ENCODE measurements around the gene ZMYM4. TPM values are rescaled to one million over a fixed set of nuclear protein-coding genes. Genes with fewer than 3 reads are reported as not detected.
A peak's percentile ranks its signal among the peaks of the same experiment; 100 is the strongest.
"Not testable (repeated sequence)": the region's sequence is repeated elsewhere in the genome, so short reads cannot be mapped to it uniquely, and the experiment has no call there.

ZMYM4 gene
- total RNA-seq, 2 donors from 2014 or later: 34.2 to 41.6 TPM

DNA sequence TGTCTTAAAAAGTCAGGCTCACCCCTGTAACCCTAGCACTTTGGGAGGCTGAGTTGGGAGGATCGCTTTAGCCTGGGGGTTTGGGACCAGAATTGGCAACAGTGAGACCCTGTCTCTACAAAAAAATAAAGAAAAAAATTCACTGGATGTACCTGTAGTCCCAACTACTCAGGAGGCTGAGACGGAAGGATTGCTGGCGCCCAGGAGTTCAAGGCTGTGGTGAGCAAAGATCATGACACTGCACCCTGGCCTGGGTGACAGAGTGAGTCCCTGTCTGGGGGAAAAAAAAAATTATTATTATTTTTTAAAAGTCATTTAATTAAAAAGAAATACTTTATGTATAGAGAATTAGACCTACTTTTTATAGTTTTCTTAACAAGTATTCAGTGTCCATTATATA, 47.1 kb downstream of the ZMYM4 start:
- intact Hi-C loops (cut with DNase I): no loop called here
- ATAC-seq (no peak), DNase-seq (no peak)

DNA sequence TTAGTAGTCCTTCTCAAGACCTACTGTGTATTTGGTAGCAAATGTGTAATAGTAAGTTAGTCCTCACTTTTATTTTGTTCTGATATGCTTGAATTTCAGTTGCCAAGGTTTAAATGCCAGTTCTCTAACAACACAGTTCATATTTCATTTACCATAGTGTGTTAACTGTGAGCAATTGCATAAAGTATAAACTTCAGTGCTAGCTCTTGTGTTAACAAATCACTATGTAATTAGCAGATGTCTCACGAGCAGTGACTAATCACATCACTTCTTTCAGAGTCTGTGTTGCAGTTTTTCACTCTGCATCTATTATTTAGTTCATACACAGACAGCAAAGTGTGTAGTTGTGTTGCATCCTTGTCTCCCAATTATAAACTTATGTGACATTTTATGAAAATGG, 47.8 kb downstream of the ZMYM4 start:
- intact Hi-C loops (cut with DNase I): no loop called here
- no peak for ATAC-seq
- DNase-seq: no peak

DNA sequence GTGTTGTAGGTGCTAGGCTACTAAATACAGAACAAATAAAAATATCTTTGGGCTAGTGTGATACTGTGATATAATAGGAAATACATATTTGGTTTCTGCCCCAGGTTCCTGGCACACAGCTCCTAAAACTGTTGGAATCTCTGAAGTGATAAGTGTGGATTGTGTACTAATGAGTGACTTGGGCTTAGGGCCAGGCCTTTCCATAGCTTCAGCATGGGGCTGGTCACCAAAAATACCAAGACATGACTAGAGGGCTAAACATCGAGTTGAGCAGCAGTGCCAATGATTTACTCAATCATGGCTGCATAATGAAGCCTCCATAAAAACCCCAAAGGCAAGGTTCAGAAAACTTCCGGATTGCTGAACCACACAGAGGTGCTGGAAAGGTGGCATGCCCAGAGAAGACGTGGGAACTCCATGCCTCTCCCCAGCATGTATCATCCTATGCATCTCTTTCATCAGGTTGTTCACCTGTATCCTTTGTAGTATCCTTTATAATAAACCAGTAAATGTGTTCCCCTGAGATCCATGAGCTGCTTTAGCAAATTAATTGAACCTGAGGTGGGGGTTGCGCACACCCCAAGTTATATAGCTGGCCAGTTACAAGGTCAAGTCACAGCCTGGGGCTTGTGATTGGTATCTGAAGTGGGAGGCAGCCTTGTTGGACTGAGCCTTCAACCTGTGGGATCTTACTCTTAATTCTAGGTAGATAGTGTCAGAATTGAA, 51.6 kb downstream of the ZMYM4 start:
- peak; percentile 84 to 85 for ATAC-seq
- intact Hi-C loops (cut with DNase I): no loop called here
- peak; percentile 60 for DNase-seq

DNA sequence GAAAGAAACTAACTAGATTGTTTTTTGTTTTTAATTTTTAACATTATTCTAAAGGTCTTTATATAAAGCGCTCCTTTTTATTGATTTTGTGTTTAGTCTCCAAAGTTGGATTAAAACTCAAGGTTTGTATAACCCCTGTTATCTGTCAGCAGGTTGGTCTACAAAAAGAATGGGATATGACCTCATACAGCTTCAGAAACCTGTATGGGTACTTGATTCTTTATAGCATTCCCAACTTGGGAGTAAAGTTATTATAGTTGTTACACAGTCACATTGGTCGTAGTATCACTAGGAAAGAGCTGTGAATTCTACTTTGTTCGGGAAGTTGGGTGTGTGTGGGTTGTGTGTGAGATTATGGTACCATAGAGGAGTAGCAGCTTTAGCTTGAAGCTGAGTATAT, 52.4 kb downstream of the ZMYM4 start:
- ATAC-seq (no peak), DNase-seq (no peak)
- intact Hi-C loops (cut with DNase I): no loop called here

DNA sequence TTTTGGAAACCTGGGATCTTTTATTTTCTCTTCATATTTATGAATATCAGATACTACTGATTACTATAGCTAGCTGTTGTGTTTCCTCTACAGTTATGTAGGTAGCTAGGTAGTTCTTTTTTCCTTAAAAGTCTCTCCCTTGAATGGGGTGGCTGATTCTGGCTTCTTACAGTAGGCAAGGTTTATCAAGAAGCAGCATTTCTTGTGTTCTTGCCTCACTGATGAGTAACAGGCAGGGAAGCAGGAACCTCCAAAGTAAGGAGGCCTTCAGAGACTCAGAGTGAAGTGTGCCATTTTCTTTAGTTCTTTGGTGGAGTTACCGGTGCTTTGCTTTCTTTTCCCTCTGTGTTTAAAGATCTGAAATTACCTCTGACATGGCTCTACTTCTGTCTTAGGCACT, 56.0 kb downstream of the ZMYM4 start:
- no peak for DNase-seq
- peak in 1 of 2 donors; percentile 53 for ATAC-seq
- intact Hi-C loops (cut with DNase I): no loop called here

DNA sequence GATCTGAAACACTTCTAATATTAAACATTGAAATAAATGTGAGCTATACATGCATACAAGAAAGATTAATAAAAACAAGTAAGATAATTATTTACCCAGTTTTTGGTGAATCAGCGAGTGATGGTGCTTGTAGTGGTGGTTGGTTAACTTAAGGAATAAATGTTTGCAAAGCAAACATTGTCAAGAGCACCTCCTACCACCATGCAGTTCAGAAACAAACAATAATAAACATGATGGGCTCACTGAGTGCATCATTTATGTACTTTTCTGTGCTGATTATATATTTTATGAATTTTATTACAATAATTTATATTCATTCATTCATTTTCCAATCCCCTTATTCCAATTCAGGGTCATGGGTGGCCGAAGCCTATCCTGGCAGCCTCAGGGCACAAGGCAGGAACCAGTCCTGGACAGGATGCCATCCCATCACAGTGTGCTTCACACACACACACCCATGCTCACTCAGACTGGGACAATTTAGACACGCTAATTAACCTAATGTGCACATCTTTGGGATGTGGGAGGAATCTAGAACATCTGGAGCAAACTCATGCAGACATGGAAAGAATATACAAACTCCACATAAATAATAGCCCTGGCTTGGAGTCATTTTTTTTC, 57.8 kb downstream of the ZMYM4 start:
- ATAC-seq (no peak), DNase-seq (no peak)
- intact Hi-C loops (cut with DNase I): no loop called here

DNA sequence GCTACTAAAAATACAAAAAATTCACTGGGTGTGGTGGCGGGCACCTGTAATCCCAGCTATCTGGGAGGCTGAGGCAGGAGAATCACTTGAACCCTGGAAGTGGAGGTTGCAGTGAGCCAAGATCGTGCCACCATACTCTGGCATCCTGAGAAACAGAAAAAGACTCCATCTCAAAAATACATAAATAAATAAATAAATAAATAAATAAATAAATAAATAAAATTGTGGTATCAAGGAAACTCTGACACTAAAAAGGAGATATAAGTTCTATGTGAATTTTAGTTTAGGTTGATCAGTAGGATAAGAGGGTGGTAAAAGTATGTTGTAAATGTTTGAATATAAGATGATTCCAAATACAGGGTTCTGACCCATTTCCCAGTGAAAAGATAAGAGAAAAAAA, 63.1 kb downstream of the ZMYM4 start:
- intact Hi-C loops (cut with DNase I); ATAC-seq; DNase-seq: not testable (repeated sequence)

DNA sequence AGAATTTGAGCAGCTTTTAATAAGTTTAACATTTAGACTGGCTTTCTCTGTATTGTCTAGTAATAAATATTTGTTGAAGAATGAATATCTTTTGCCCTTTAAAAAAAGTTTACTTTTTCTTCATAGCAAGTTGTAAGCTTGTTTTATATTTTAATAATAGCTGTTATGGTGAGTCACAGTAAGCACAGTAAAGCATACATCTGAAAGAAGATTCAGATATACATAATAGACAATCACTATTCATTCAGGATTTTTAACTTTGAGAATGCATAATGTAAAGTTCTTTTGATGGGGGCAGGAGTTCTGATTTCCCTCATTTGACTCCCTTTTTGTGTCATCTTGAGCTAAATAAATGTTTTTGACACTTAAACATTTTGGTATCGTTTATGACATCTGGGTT, 66.0 kb downstream of the ZMYM4 start:
- ATAC-seq (no peak), DNase-seq (no peak)
- intact Hi-C loops (cut with DNase I): no loop called here

DNA sequence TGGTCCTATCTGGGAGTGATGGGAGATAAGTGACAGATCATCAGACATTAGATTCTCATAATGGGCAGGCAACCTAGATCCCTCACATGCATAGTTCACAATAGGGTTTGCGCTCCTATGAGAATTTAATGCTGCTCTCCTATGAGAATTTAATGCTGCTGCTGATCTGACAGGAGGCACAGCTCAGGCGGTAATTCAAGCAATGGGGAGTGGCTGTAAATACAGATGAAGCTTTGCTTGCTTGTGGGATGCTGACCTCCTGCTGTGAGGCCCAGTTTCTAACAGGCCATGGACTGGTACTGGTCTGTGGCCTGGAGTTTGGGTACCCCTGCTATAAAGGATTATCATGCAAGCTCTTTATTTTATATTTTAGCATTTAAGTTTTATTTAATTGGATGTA, 72.0 kb downstream of the ZMYM4 start:
- no peak for ATAC-seq
- intact Hi-C loops (cut with DNase I): no loop called here

DNA sequence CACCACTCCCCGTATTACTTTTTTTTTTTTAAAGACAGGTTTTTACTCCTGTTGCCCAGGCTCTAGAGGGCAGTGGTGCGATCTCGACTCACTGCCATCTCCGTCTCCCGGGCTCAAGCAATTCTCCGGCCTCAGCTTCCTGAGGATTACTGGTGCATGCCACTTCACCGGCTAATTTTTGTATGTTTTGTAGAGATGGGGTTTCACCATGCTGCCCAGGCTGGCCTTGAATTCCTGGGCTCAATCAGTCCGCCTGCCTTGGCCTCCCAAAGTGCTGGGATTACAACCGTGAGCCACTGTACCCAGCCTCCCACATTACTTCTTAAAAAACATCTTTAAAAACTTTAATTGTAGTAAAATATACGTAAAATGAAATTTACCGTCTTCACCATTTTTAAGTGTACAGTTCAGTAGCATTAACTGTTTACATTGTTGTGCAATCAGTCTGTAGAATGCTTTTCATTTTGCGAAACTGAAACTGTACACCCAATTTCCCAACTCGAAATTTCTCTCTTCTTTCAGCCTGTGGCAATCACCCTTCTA, 77.0 kb downstream of the ZMYM4 start:
- intact Hi-C loops (cut with DNase I): no loop called here
- no peak for DNase-seq
- ATAC-seq: no peak

More for the DNA sequence above, 72.0 kb downstream of the ZMYM4 start:
- no peak for DNase-seq

DNA sequence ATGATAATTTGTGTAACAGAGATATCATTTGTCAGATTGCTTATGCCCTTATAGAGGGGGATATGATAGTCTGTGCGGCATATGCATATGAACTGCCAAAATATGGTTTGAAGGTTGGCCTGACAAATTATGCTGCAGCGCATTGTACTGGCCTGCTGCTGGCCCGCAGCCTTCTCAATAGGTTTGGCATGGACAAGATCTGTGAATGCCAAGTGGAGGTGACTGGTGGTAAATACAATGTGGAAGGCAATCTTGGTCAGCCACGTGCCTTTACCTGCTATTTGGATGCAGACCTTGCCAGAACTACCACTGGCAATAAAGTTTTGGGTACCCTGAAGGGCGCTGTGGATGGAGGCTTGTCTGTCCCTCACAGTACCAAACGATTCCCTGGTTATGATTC, 82.4 kb downstream of the ZMYM4 start:
- no peak for ATAC-seq

DNA sequence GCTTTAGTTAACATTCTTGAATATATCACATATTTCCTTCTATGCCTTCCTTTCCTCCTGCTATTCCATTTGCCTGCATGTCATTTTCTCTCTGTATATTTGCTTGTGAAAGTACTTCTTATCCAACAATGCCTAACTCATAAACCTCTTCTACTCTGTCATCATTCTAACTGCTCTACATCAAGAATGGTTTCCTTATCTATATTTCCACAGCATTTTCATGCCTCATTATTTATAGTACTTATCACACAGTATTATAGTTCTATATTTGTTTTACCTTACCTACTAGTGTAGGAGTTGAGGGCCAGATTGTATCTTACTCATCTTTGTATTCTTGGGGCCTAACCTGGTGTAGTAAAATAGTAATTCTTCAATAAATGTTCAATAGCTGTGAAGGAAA, 91.5 kb downstream of the ZMYM4 start:
- intact Hi-C loops (cut with DNase I): loop anchor here in 1 of 2 donors (10.0 kb wide), 1 partner anchor 155 kb away; no protein-coding TSS in a partner anchor
- ATAC-seq (no peak), DNase-seq (no peak)

More for the DNA sequence above, 82.4 kb downstream of the ZMYM4 start:
- no peak for DNase-seq
- intact Hi-C loops (cut with DNase I): no loop called here

DNA sequence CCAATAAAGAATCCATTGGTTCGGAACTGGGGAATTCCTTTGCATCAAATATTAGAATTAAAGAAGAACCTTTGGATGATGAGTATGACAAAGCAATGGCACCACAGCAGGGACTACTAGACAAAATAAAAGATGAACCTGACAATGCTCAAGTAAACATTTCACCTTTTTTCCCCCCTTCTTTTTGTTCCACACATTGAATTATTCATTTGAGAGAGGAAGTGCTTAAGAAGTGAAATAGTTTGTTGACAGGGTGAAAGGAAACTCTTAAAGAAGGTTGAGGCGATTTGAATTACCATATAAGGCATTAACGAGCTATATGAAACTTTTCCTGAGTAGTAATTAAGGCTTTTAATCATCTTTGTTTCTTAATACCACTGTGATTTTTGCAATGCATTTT, 93.1 kb downstream of the ZMYM4 start:
- DNase-seq: no peak
- no peak for ATAC-seq
- intact Hi-C loops (cut with DNase I): loop anchor here in 1 of 2 donors (10.0 kb wide), 1 partner anchor 157 kb away; no protein-coding TSS in a partner anchor

DNA sequence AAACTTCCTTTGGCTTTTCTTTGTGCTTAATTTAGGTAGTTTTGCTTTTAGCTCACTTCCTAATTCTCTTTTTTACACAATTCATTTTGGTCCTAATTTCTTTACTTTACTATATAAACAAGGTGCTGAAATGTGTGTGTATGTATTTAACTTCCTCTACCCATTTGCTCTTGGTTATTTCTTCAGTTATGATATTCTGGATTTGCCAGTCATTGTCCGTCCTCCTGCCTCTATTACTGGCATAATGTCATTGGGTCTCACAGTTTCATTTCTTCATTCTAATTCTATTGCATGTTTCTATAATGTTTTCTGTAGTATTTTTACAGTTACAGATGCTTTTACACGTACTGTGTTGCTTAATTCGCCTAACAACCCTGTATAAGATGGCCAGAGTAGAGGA, 96.2 kb downstream of the ZMYM4 start:
- intact Hi-C loops (cut with DNase I): loop anchor here in 1 of 2 donors (10.0 kb wide), 1 partner anchor 160 kb away; no protein-coding TSS in a partner anchor
- ATAC-seq: no peak
- no peak for DNase-seq

DNA sequence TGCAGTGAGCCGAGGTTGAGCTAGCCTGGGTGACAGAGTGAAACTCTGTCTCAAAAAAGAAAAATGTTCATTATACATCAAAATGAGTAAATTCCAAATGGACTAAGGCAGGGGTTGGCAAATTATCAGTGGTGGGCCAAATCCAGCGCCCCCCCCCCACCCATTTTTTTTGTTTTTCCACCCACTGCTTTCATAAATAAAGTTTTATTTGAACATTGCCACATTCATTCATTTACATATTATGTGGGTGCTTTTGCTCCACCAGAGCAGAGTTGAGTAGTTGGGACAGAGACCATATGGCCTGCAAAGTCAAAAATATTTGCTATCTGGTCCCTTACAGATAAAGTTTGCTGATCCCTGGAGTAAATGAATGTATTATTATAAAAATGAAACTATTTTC, 99.4 kb downstream of the ZMYM4 start:
- intact Hi-C loops (cut with DNase I): loop anchor here in 1 of 2 donors (10.0 kb wide), 1 partner anchor 163 kb away; no protein-coding TSS in a partner anchor
- no peak for ATAC-seq

DNA sequence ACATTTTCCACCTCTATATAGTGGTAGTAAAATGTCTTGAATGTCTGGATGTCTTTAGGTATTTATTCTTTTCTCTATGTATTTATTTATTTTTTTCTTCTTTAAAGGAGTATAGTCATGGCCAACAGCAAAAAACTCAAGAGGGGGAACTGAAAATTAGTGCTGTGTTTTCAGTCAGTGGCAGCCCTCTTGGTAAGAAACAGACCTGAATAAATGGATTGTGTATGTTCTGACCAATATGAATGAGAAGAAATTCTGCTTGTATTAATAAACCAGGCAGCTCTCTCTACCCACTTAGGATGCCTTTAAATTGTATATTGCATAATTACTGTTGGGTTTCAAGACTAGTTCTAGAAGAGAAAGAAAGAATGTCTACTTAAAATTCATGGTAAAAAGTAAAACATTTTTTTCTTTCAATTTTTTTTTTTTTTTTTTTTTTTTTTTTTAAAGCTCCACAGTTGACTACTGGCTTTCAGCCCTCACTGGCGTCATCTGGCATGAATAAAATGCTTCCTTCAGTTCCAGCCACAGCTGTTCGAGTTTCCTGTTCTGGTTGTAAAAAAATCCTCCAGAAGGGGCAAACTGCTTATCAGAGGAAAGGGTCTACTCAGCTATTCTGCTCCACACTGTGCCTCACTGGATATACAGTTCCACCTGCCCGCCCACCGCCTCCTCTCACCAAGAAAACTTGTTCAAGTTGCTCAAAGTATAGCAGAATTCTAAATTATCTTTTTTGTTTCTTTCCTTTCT, 101.6 kb downstream of the ZMYM4 start:
- DNase-seq: peak; percentile 82
- peak; percentile 82 to 87 for ATAC-seq
- intact Hi-C loops (cut with DNase I): loop anchor here in 1 of 2 donors (10.0 kb wide), 1 partner anchor 165 kb away; no protein-coding TSS in a partner anchor

More for the DNA sequence above, 99.4 kb downstream of the ZMYM4 start:
- DNase-seq: no peak

DNA sequence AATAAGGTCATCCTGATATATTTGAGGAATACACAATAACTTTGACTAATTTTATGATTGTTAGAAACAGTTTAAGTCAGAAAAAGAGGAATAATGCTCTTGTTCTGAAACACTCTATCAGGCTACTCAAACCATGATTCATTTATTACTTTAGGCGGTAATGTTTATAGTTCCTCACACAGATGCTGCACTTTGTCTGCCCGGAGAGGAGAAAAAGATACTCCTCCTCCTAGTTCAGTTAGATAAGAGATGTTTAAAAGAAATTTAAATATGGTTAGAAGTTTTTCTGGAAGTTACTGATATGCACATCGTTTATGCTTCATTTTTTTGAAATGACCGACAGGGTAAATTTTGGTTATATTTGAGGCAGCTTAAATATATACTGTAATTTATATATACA, 103.0 kb downstream of the ZMYM4 start:
- ATAC-seq (peak in 1 of 2 donors; percentile 32), DNase-seq (no peak)
- intact Hi-C loops (cut with DNase I): no loop called here

DNA sequence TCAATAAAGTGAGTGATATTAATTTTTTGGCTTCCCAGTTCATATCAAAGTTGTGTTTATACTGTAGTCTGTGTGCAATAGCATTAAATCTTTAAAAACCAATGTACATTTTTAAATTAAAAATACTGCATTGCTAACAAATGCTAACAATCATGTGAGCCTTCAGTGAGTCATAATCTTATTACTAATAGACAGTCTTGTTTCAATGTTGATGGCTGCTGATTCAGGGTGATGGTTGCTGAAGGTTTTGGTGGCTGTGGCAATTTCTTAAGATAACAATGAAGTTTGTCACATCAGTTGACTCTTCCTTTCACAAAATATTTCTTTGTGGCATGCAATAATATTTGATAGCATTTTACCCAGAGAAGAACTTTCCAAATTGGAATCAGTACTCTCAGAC, 109.0 kb downstream of the ZMYM4 start:
- intact Hi-C loops (cut with DNase I): no loop called here
- no peak for ATAC-seq

DNA sequence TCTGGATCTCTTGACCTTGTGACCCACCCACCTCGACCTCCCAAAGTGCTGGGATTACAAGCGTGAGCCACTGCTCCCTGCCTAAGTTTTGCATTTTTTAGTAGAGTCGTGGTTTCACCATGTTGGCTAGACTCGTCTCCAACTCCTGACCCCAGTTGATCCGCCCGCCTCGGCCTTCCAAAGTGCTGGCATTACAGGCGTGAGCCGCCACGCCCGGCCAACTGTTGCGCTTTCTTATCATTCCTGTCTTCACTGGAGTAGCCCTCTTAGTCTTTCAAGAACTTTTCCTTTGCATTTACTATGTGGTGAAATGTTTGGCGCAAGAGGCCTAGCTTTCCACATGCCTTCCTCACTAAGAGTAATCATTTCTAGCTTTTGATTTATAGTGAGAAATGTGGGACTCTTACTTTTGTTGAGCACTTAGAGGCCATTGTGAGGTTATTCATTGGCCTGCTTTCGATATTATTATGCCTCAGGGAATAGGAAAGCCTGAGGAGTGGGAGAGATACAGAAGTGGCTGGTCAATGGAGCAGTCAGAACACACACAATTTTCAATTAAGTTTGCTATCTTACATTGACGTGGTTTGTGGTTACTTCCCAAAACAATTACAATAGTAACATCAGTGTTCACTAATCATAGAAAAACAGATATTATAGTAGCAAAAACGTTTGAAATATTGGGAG, 111.0 kb downstream of the ZMYM4 start:
- intact Hi-C loops (cut with DNase I): no loop called here
- DNase-seq (no peak), ATAC-seq (no peak)

More for the DNA sequence above, 109.0 kb downstream of the ZMYM4 start:
- no peak for DNase-seq

Data from left cardiac atrium (tissue), 4 donors.